Stimulated activated CD4-positive, alpha-beta T cell treated with anti-CD3 and anti-CD28 coated beads, Interleukin-12 subunit alpha, Interleukin-12 subunit beta, amount 100 ng/mL, for 4 hours (primary cell): ENCODE data around the gene DPP10.

ENCODE experiments used
- DNase-seq: peaks from one replicate; pipeline ENCODE4 v3.0.0-alpha.2; 2020

Gene DPP10

GRCh38 chr2:115491186-115491793 is 1048.8 kb downstream of the DPP10 start:
- DNase-seq: no peak

GRCh38 chr2:115505331-115505730 is 1062.9 kb downstream of the DPP10 start:
- no peak for DNase-seq

- no peak for DNase-seq
These were observed 1078.3 kb downstream of the DPP10 start for GRCh38 chr2:115520727-115521126.

GRCh38 chr2:115524452-115524851 is 1082.0 kb downstream of the DPP10 start:
- DNase-seq: no peak

GRCh38 chr2:115529627-115530026 is 1087.2 kb downstream of the DPP10 start:
- no peak for DNase-seq

GRCh38 chr2:115533081-115533480 is 1090.6 kb downstream of the DPP10 start:
- DNase-seq: no peak

GRCh38 chr2:115541814-115542213 is 1099.4 kb downstream of the DPP10 start:
- DNase-seq: no peak

GRCh38 chr2:115542331-115542730 is 1099.9 kb downstream of the DPP10 start:
- DNase-seq: no peak

GRCh38 chr2:115543024-115543423 is 1100.6 kb downstream of the DPP10 start:
- no peak for DNase-seq

GRCh38 chr2:115543461-115543860 is 1101.0 kb downstream of the DPP10 start:
- no peak for DNase-seq

- DNase-seq: no peak
These were observed 1107.2 kb downstream of the DPP10 start for GRCh38 chr2:115549611-115550130.

GRCh38 chr2:115552726-115553125 is 1110.3 kb downstream of the DPP10 start:
- DNase-seq: no peak

- DNase-seq: no peak
These were observed 1111.7 kb downstream of the DPP10 start for GRCh38 chr2:115554153-115554552.

GRCh38 chr2:115558725-115559124 is 1116.3 kb downstream of the DPP10 start:
- no peak for DNase-seq

- DNase-seq: no peak
These were observed 1118.2 kb downstream of the DPP10 start for GRCh38 chr2:115560666-115561065.

- DNase-seq: no peak
These were observed 1126.2 kb downstream of the DPP10 start for GRCh38 chr2:115568643-115569042.

- no peak for DNase-seq
These were observed 1127.1 kb downstream of the DPP10 start for GRCh38 chr2:115569547-115569946.

GRCh38 chr2:115572746-115573145 is 1130.3 kb downstream of the DPP10 start:
- no peak for DNase-seq

GRCh38 chr2:115573756-115574155 is 1131.3 kb downstream of the DPP10 start:
- DNase-seq: no peak

GRCh38 chr2:115574667-115575066 is 1132.2 kb downstream of the DPP10 start:
- DNase-seq: no peak

GRCh38 chr2:115580784-115581183 is 1138.3 kb downstream of the DPP10 start:
- DNase-seq: no peak

- no peak for DNase-seq
These were observed 1142.1 kb downstream of the DPP10 start for GRCh38 chr2:115584507-115584906.

GRCh38 chr2:115596659-115597375 is 1154.4 kb downstream of the DPP10 start:
- DNase-seq: no peak

GRCh38 chr2:115603285-115603684 is 1160.8 kb downstream of the DPP10 start:
- no peak for DNase-seq

GRCh38 chr2:115606350-115606749 is 1163.9 kb downstream of the DPP10 start:
- no peak for DNase-seq
